ENCODE results near the gene DPCD.

DNA sequence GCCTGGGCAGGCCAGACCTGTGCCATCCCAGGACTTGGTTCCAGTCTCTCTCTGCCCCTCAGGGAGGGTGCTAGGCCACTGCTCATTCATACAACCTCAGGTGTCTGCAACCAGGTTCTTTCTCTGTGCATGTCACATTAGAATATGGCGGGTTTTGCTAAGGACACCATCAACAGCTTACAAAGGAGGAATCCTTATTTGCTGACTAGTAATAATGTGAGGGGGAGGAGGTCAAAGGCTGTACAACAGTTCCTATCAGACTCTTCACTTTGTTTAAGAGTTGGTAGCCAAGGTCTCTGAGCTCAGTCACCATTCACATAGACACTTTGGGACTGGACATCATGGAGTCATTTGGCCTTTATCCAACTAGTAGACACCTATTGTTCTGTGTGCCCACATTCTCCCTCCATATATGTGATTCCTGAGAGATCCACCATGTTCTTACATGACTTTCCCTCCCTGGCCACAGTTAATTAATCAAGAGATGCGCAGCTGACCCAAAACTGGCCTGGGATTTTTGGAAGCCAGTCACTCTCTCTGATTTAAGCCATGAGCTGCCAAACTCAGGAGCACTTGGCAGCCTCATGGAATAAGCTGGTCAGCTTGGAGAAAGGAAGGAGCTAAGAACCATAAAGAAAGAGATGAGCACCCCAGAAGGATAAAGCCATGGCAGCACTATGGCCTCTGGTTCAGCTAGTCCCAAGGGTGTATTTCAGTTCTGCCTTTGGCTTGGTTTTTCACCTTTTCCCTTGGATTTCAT lies 51.2 kb downstream of the DPCD start:
- TF ChIP-seq, protein P1, sequence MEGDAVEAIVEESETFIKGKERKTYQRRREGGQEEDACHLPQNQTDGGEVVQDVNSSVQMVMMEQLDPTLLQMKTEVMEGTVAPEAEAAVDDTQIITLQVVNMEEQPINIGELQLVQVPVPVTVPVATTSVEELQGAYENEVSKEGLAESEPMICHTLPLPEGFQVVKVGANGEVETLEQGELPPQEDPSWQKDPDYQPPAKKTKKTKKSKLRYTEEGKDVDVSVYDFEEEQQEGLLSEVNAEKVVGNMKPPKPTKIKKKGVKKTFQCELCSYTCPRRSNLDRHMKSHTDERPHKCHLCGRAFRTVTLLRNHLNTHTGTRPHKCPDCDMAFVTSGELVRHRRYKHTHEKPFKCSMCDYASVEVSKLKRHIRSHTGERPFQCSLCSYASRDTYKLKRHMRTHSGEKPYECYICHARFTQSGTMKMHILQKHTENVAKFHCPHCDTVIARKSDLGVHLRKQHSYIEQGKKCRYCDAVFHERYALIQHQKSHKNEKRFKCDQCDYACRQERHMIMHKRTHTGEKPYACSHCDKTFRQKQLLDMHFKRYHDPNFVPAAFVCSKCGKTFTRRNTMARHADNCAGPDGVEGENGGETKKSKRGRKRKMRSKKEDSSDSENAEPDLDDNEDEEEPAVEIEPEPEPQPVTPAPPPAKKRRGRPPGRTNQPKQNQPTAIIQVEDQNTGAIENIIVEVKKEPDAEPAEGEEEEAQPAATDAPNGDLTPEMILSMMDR (IDR thresholded peaks at IDR 0.05; ENCODE audit: low read length), result no peak
- no peak for TF ChIP-seq EZH2 (IDR thresholded peaks at IDR 0.05; ENCODE audit: borderline replicate concordance, low read length)

All from OCI-LY1 (cell line).